ENCODE measurements around the gene CHST15.
"Not testable (repeated sequence)": the region's sequence is repeated elsewhere in the genome, so short reads cannot be mapped to it uniquely, and the experiment has no call there.

DNA sequence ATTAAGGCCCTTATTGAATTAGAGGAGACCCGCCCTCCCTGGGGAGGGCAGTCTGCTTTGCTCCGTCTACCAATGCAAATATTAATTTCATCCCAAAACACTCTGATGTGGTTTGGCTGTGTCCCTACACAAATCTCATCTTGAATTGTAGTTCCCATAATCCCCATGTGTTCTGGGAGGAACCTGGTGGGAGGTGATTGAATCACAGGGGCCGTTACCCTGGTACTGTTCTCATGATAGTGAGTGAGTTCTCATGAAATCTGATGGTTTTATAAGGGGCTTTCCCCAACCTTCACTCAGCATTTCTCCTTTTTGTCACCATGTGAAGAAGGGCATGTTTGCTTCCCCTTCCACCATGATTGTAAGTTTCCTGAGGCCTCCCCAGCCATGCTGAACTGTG is 7.3 kb upstream of the CHST15 start:
- TF ChIP-seq, protein P1, sequence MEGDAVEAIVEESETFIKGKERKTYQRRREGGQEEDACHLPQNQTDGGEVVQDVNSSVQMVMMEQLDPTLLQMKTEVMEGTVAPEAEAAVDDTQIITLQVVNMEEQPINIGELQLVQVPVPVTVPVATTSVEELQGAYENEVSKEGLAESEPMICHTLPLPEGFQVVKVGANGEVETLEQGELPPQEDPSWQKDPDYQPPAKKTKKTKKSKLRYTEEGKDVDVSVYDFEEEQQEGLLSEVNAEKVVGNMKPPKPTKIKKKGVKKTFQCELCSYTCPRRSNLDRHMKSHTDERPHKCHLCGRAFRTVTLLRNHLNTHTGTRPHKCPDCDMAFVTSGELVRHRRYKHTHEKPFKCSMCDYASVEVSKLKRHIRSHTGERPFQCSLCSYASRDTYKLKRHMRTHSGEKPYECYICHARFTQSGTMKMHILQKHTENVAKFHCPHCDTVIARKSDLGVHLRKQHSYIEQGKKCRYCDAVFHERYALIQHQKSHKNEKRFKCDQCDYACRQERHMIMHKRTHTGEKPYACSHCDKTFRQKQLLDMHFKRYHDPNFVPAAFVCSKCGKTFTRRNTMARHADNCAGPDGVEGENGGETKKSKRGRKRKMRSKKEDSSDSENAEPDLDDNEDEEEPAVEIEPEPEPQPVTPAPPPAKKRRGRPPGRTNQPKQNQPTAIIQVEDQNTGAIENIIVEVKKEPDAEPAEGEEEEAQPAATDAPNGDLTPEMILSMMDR (IDR thresholded peaks at IDR 0.05; ENCODE audit: low read depth, low read length, poor library complexity, severe bottlenecking) = not testable (repeated sequence)
- TF ChIP-seq EZH2phosphoT487 (IDR thresholded peaks at IDR 0.05; ENCODE audit: borderline replicate concordance, low read length) = not testable (repeated sequence)
